Measurements from ENCODE around the gene CYP27A1.

CYP27A1 gene

GRCh38 chr2:218860950-218861381 is 79.0 kb downstream of the CYP27A1 start:
- H3K4me3 ChIP-seq (ENCODE audit: low read depth, low read length, poor library complexity, severe bottlenecking): no peak overlapping the region
- TF ChIP-seq EZH2 (IDR thresholded peaks at IDR 0.05; ENCODE audit: borderline replicate concordance, low read length) (no peak), CTCF (IDR thresholded peaks at IDR 0.05; ENCODE audit: low read length) (no peak)
- H3K4me2 ChIP-seq (ENCODE audit: low read length): no peak overlapping the region
- H3K9me3 ChIP-seq (ENCODE audit: low read length): no peaks in the 10 kb centered on the region
- no peaks in the 10 kb centered on the region for H4K20me1 ChIP-seq (ENCODE audit: insufficient read depth, low read length)
- H3K27me3 ChIP-seq (ENCODE audit: insufficient read depth, low read length): peaks cover 13% of the 10 kb centered on the region; the same call in 1 of the 2 replicates
- no peaks in the 10 kb centered on the region for H3F3A ChIP-seq (ENCODE audit: insufficient read depth, low read length)
- H3K27ac ChIP-seq (ENCODE audit: low read depth, low read length, poor library complexity, severe bottlenecking): no peak overlapping the region
- H2AFZ ChIP-seq (ENCODE audit: low read length): no peak overlapping the region
- H3K9me2 ChIP-seq (ENCODE audit: low read depth, low read length): no peaks in the 10 kb centered on the region
- no peaks in the 10 kb centered on the region for H3K79me2 ChIP-seq (ENCODE audit: insufficient read depth, low read length)
- no peaks in the 10 kb centered on the region for H3K4me1 ChIP-seq (ENCODE audit: insufficient read depth, low read length, severe bottlenecking)
- no peaks in the 10 kb centered on the region for H3K36me3 ChIP-seq (ENCODE audit: insufficient read depth, low read length)
- H3K9ac ChIP-seq (ENCODE audit: low read length): no peak overlapping the region

DNA sequence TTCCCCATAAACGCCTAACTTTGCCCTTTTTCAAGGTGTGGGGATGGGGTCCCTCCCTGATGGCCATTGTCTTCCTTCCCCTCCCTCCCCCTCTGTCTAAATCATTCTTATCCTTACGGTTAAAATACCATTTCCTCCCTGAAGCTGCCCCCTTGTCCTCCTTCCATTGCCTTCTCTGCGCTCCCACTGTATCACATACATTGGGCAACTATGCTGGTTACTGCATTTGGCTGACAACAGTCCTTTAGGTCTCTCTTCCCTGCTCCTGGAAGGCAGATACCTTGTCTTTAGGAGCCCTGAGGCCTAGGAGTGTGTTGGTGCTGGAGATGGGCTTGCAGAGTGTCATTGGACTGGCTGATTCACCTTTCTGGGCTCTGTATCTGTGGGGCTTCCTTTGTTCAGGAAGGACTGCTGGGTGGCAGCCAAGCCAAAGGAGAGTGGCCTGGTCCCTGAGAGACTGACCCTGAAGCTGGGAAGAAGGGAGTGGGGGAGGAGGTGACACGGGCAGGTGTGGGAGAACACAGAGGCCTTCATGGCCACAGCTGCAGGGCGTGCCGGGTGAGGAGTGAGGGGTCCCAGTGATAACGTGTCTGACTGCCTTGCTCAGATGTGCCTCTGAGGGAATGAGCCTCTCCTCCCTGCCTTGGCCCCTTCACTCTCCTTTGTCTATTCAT is 79.8 kb downstream of the CYP27A1 start:
- Histone ChIP-seq H3F3A (ENCODE audit: insufficient read depth, low read length) (no peaks in the 10 kb centered on the region), H3K36me3 (ENCODE audit: insufficient read depth, low read length) (no peaks in the 10 kb centered on the region), H3K9ac (ENCODE audit: low read length) (no peak overlapping the region), H4K20me1 (ENCODE audit: insufficient read depth, low read length) (no peaks in the 10 kb centered on the region), H3K4me2 (ENCODE audit: low read length) (no peak overlapping the region), H3K79me2 (ENCODE audit: insufficient read depth, low read length) (no peaks in the 10 kb centered on the region), H3K4me3 (ENCODE audit: low read depth, low read length, poor library complexity, severe bottlenecking) (no peak overlapping the region), H3K27ac (ENCODE audit: low read depth, low read length, poor library complexity, severe bottlenecking) (no peak overlapping the region), H3K27me3 (ENCODE audit: insufficient read depth, low read length) (peaks cover 13% of the 10 kb centered on the region; the same call in 1 of the 2 replicates), H3K9me2 (ENCODE audit: low read depth, low read length) (no peaks in the 10 kb centered on the region), H3K4me1 (ENCODE audit: insufficient read depth, low read length, severe bottlenecking) (no peaks in the 10 kb centered on the region), H2AFZ (ENCODE audit: low read length) (no peak overlapping the region), H3K9me3 (ENCODE audit: low read length) (no peaks in the 10 kb centered on the region)
- TF ChIP-seq EZH2 (IDR thresholded peaks at IDR 0.05; ENCODE audit: borderline replicate concordance, low read length) (no peak), CTCF (IDR thresholded peaks at IDR 0.05; ENCODE audit: low read length) (no peak)

- peaks cover 13% of the 10 kb centered on the region; the same call in 1 of the 2 replicates for H3K27me3 ChIP-seq (ENCODE audit: insufficient read depth, low read length)
These were observed 81.1 kb downstream of the CYP27A1 start for GRCh38 chr2:218863021-218863520.

More at GRCh38 chr2:218863021-218863520, 81.1 kb downstream of the CYP27A1 start:
- no peak overlapping the region for H3K4me3 ChIP-seq (ENCODE audit: low read depth, low read length, poor library complexity, severe bottlenecking)
- H3K36me3 ChIP-seq (ENCODE audit: insufficient read depth, low read length): no peaks in the 10 kb centered on the region
- no peaks in the 10 kb centered on the region for H4K20me1 ChIP-seq (ENCODE audit: insufficient read depth, low read length)
- H3F3A ChIP-seq (ENCODE audit: insufficient read depth, low read length): no peaks in the 10 kb centered on the region
- H3K9ac ChIP-seq (ENCODE audit: low read length): no peak overlapping the region
- H3K79me2 ChIP-seq (ENCODE audit: insufficient read depth, low read length): no peaks in the 10 kb centered on the region
- H2AFZ ChIP-seq (ENCODE audit: low read length): no peak overlapping the region
- no peaks in the 10 kb centered on the region for H3K9me2 ChIP-seq (ENCODE audit: low read depth, low read length)
- no peak overlapping the region for H3K4me2 ChIP-seq (ENCODE audit: low read length)
- no peak overlapping the region for H3K27ac ChIP-seq (ENCODE audit: low read depth, low read length, poor library complexity, severe bottlenecking)
- TF ChIP-seq CTCF (IDR thresholded peaks at IDR 0.05; ENCODE audit: low read length): no peak
- TF ChIP-seq EZH2 (IDR thresholded peaks at IDR 0.05; ENCODE audit: borderline replicate concordance, low read length): no peak
- no peaks in the 10 kb centered on the region for H3K4me1 ChIP-seq (ENCODE audit: insufficient read depth, low read length, severe bottlenecking)
- H3K9me3 ChIP-seq (ENCODE audit: low read length): no peaks in the 10 kb centered on the region
